Hepatocyte (in vitro differentiated cells): ENCODE results near the gene EML4.

Experiments used
- CTCF ChIP-seq: fragments of 200-600 bp; sonication (generic); IDR thresholded peaks from 2 replicates; pipeline ENCODE4 v1.5.1; 2016; ENCODE audit warnings: antibody characterized with exemption, mild to moderate bottlenecking; ENCODE audit not compliant: poor library complexity
- EZH2phosphoT487 ChIP-seq: fragments of 200-600 bp; sonication (generic); IDR thresholded peaks from one replicate; pipeline ENCODE4 v1.6.1; 2018; ENCODE audit warnings: antibody characterized with exemption, mild to moderate bottlenecking, low read depth, moderate library complexity; ENCODE audit not compliant: unreplicated experiment, severe bottlenecking

- TF ChIP-seq CTCF (no peak), EZH2phosphoT487 (no peak)
These were observed 195.5 kb downstream of the EML4 start for GRCh38 chr2:42364658-42365057.
